Measurements from ENCODE around the gene UBE2E2.

DNA sequence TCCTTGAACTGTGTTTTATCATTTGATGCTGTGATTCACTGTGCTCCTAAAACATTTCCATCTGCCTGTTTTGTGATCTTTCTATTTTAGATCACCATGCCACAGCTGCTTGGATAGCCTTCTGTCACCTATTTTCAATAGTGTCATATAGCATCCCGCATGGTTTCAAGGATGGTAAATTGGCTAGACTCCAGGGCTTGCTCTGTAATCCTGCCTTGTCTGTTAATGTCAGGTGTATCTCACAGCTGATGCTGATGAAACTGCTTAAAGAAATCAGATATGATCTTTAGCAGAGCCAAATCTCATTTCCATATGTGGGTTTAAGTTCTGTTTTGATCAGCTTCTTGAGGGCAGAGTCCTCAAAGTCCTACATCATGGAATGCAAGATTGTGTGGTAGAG lies 182.2 kb downstream of the UBE2E2 start:
- TF ChIP-seq, protein P1, sequence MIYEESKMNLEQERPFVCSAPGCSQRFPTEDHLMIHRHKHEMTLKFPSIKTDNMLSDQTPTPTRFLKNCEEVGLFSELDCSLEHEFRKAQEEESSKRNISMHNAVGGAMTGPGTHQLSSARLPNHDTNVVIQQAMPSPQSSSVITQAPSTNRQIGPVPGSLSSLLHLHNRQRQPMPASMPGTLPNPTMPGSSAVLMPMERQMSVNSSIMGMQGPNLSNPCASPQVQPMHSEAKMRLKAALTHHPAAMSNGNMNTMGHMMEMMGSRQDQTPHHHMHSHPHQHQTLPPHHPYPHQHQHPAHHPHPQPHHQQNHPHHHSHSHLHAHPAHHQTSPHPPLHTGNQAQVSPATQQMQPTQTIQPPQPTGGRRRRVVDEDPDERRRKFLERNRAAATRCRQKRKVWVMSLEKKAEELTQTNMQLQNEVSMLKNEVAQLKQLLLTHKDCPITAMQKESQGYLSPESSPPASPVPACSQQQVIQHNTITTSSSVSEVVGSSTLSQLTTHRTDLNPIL (CRISPR knock-in tag; IDR thresholded peaks at IDR 0.05; ENCODE audit: low read depth): no peak
- TF ChIP-seq RARB (CRISPR knock-in tag; IDR thresholded peaks at IDR 0.05) (no peak), ZNF565 (CRISPR knock-in tag; conservative IDR thresholded peaks at IDR 0.05; ENCODE audit: low read depth) (no peak), SNAI2 (CRISPR knock-in tag; IDR thresholded peaks at IDR 0.05) (no peak), ZFP30 (CRISPR knock-in tag; IDR thresholded peaks at IDR 0.05) (no peak), ISL1 (CRISPR knock-in tag; IDR thresholded peaks at IDR 0.05) (no peak), ZFP3 (CRISPR knock-in tag; IDR thresholded peaks at IDR 0.05) (no peak), ARNTL (CRISPR knock-in tag; IDR thresholded peaks at IDR 0.05; ENCODE audit: borderline replicate concordance, low read depth) (no peak), BACH2 (CRISPR knock-in tag; IDR thresholded peaks at IDR 0.05; ENCODE audit: borderline replicate concordance) (no peak), CSDC2 (CRISPR knock-in tag; IDR thresholded peaks at IDR 0.05) (no peak), GLIS3 (CRISPR knock-in tag; IDR thresholded peaks at IDR 0.05) (no peak), PPARA (CRISPR knock-in tag; IDR thresholded peaks at IDR 0.05; ENCODE audit: borderline replicate concordance) (no peak)
- TF ChIP-seq, protein P2, sequence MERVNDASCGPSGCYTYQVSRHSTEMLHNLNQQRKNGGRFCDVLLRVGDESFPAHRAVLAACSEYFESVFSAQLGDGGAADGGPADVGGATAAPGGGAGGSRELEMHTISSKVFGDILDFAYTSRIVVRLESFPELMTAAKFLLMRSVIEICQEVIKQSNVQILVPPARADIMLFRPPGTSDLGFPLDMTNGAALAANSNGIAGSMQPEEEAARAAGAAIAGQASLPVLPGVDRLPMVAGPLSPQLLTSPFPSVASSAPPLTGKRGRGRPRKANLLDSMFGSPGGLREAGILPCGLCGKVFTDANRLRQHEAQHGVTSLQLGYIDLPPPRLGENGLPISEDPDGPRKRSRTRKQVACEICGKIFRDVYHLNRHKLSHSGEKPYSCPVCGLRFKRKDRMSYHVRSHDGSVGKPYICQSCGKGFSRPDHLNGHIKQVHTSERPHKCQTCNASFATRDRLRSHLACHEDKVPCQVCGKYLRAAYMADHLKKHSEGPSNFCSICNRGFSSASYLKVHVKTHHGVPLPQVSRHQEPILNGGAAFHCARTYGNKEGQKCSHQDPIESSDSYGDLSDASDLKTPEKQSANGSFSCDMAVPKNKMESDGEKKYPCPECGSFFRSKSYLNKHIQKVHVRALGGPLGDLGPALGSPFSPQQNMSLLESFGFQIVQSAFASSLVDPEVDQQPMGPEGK (CRISPR knock-in tag; IDR thresholded peaks at IDR 0.05; ENCODE audit: borderline replicate concordance): no peak
- TF ChIP-seq, protein P3, sequence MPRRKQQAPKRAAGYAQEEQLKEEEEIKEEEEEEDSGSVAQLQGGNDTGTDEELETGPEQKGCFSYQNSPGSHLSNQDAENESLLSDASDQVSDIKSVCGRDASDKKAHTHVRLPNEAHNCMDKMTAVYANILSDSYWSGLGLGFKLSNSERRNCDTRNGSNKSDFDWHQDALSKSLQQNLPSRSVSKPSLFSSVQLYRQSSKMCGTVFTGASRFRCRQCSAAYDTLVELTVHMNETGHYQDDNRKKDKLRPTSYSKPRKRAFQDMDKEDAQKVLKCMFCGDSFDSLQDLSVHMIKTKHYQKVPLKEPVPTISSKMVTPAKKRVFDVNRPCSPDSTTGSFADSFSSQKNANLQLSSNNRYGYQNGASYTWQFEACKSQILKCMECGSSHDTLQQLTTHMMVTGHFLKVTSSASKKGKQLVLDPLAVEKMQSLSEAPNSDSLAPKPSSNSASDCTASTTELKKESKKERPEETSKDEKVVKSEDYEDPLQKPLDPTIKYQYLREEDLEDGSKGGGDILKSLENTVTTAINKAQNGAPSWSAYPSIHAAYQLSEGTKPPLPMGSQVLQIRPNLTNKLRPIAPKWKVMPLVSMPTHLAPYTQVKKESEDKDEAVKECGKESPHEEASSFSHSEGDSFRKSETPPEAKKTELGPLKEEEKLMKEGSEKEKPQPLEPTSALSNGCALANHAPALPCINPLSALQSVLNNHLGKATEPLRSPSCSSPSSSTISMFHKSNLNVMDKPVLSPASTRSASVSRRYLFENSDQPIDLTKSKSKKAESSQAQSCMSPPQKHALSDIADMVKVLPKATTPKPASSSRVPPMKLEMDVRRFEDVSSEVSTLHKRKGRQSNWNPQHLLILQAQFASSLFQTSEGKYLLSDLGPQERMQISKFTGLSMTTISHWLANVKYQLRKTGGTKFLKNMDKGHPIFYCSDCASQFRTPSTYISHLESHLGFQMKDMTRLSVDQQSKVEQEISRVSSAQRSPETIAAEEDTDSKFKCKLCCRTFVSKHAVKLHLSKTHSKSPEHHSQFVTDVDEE (CRISPR knock-in tag; IDR thresholded peaks at IDR 0.05): no peak
